ENCODE measurements around the gene MEST. TPM values are rescaled to one million over a fixed set of nuclear protein-coding genes. Genes with fewer than 3 reads are reported as not detected.

MEST gene
- polyA plus RNA-seq, 1 donor (not counting 4 experiments of a cell fraction or from before 2014, with no cell fraction given), result 5.8 TPM

DNA sequence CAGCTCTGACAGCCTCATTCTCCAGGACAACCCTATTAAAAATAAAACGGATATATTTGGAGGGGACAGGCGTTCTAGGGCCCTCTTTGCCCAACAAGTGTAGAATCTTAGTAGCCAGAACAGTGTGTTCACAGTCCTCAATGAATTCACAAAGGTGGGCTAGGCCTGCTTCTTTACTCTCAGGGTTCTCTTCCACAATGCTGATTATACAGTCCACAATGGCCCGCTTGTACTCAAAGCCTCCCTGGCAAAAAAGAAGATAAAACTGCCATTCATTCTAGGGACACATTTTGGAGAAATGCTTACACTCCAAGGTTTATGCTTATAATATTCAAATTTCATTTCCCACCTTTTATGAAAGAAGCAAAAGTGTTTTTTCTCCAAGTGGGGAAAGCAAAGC lies 62.6 kb downstream of the MEST start:
- Histone ChIP-seq H3K4me1 (ENCODE audit: control insufficient read depth, extremely low read depth, insufficient read depth, low read length) (no peaks in the 10 kb centered on the region), H3K4me2 (ENCODE audit: control insufficient read depth, extremely low read depth, insufficient read depth, low read depth, low read length) (no peak overlapping the region), H3K27me3 (ENCODE audit: control insufficient read depth, extremely low read depth, insufficient read depth, low read length) (no peaks in the 10 kb centered on the region), H3K27ac (ENCODE audit: control insufficient read depth, insufficient read depth, low read length) (no peak overlapping the region), H3K4me3 (ENCODE audit: control insufficient read depth in 2 of 3, extremely low read depth in 1 of 3, insufficient read depth in 2 of 3, low read depth in 1 of 3, low read length in 3 of 3) (no peak overlapping the region), H2AFZ (ENCODE audit: control insufficient read depth, low read length) (no peak overlapping the region), H3K36me3 (ENCODE audit: control insufficient read depth in 2 of 2, extremely low read depth in 1 of 2, insufficient read depth in 2 of 2, low read length in 2 of 2) (no peaks in the 10 kb centered on the region), H4K20me1 (ENCODE audit: control insufficient read depth, extremely low read depth, insufficient read depth, low read length) (no peaks in the 10 kb centered on the region), H3K9me3 (ENCODE audit: control insufficient read depth, low read depth, low read length) (no peaks in the 10 kb centered on the region), H3K9me1 (ENCODE audit: control insufficient read depth, extremely low read depth, insufficient read depth, low read length) (no peaks in the 10 kb centered on the region), H3K9ac (ENCODE audit: control insufficient read depth, extremely low read depth, insufficient read depth, low read length) (no peak overlapping the region), H3K79me2 (ENCODE audit: control insufficient read depth, insufficient read depth, low read length) (no peaks in the 10 kb centered on the region)
- DNase-seq (ENCODE audit: low read depth, low spot score) (no peak), FAIRE-seq (no peak)
- no peak for TF ChIP-seq EZH2 (IDR thresholded peaks at IDR 0.05; ENCODE audit: low read length)
- TF ChIP-seq, protein P1, sequence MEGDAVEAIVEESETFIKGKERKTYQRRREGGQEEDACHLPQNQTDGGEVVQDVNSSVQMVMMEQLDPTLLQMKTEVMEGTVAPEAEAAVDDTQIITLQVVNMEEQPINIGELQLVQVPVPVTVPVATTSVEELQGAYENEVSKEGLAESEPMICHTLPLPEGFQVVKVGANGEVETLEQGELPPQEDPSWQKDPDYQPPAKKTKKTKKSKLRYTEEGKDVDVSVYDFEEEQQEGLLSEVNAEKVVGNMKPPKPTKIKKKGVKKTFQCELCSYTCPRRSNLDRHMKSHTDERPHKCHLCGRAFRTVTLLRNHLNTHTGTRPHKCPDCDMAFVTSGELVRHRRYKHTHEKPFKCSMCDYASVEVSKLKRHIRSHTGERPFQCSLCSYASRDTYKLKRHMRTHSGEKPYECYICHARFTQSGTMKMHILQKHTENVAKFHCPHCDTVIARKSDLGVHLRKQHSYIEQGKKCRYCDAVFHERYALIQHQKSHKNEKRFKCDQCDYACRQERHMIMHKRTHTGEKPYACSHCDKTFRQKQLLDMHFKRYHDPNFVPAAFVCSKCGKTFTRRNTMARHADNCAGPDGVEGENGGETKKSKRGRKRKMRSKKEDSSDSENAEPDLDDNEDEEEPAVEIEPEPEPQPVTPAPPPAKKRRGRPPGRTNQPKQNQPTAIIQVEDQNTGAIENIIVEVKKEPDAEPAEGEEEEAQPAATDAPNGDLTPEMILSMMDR (optimal IDR thresholded peaks at IDR 0.05 in 1 of 3, IDR thresholded peaks at IDR 0.05 in 1 of 3, conservative IDR thresholded peaks at IDR 0.05 in 1 of 3; ENCODE audit: extremely low read depth in 1 of 3, insufficient read depth in 2 of 3, low read length in 3 of 3), result no peak
- dilution Hi-C loops (cut with MboI; ENCODE audit: extremely low pct_ligation_motif_present, low sequenced_read_pairs), result no loop called here

Small RNA genes lying within 50 kb of the gene (small RNA-seq; reads per million reads assigned to genes)
- 0 reads per million in 3 experiments for gene MIR335 (ENCODE audit: insufficient read length in 3 of 3, low read depth in 3 of 3, low replicate concordance in 1 of 3)
- 0 reads per million in 3 experiments for gene RF02148 (ENCODE audit: insufficient read length in 3 of 3, low read depth in 3 of 3, low replicate concordance in 1 of 3)
- gene RF02149 (ENCODE audit: insufficient read length in 3 of 3, low read depth in 3 of 3, low replicate concordance in 1 of 3), result 0 reads per million in 3 experiments
- gene RF02150 (ENCODE audit: insufficient read length in 3 of 3, low read depth in 3 of 3, low replicate concordance in 1 of 3), result 0 reads per million in 3 experiments

Other genes with a start within 250 kb of the MEST start
- gene CPA2, start 225.2 kb upstream of the MEST start, polyA plus RNA-seq, result 0.33 to 0.41 TPM (median 0.36 TPM) in 3 replicates
- gene CPA4, start 198.9 kb upstream of the MEST start, polyA plus RNA-seq, result 248 to 423 TPM (median 276 TPM) in 3 replicates
- gene CPA5, start 147.3 kb upstream of the MEST start, polyA plus RNA-seq, result 0.24 to 0.35 TPM (median 0.27 TPM) in 3 replicates
- gene CPA1, start 111.6 kb upstream of the MEST start, polyA plus RNA-seq, result not detected in 3 replicates
- 10.1 to 21.5 TPM (median 13.4 TPM) in 3 replicates for gene CEP41, start 51.1 kb upstream of the MEST start, polyA plus RNA-seq
- 31.6 to 38.8 TPM (median 35.6 TPM) in 3 replicates for gene COPG2, start 176.7 kb downstream of the MEST start, polyA plus RNA-seq
- not detected in 3 replicates for gene TSGA13, start 194.5 kb downstream of the MEST start, polyA plus RNA-seq
- 0.01 to 0.03 TPM (median 0.03 TPM) in 3 replicates for gene KLF14, start 242.1 kb downstream of the MEST start, polyA plus RNA-seq